Astrocyte (in vitro differentiated cells and primary cell): ENCODE data around the gene MAPK8IP1. TPM values are rescaled to one million over a fixed set of nuclear protein-coding genes. Genes with fewer than 3 reads are reported as not detected.

Experiments used
- DNase-seq: peaks from one replicate; pipeline ENCODE4 v3.0.0-alpha.2; 2010; ENCODE audit warnings: low read depth
- FAIRE-seq: peaks from 2 replicates; lab custom pipeline; 2011; peaks lifted over from hg19 to GRCh38; lab: Jason Lieb, UNC
- H2AFZ ChIP-seq: 2 replicates; pipeline ENCODE4 v1.6.0; 2012; ENCODE audit warnings: low read depth, low read length, inconsistent platforms
- H3K27ac ChIP-seq: 2 replicates; pipeline ENCODE4 v1.5.1; 2011; ENCODE audit warnings: low read depth, low read length, inconsistent platforms
- H3K27me3 ChIP-seq: 2 replicates; pipeline ENCODE4 v1.6.0; 2011; ENCODE audit warnings: low read length, inconsistent platforms; ENCODE audit not compliant: insufficient read depth
- H3K36me3 ChIP-seq: 2 replicates; pipeline ENCODE4 v1.5.1; 2011; ENCODE audit warnings: low read length, inconsistent platforms; ENCODE audit not compliant: insufficient read depth
- H3K4me1 ChIP-seq: 2 replicates; pipeline ENCODE4 v1.5.1; 2011; ENCODE audit warnings: low read length, inconsistent platforms; ENCODE audit not compliant: insufficient read depth
- H3K4me2 ChIP-seq: 2 replicates; pipeline ENCODE4 v1.6.0; 2012; ENCODE audit warnings: low read length, inconsistent platforms
- H3K4me3 ChIP-seq: 2 replicates; pipeline ENCODE4 v1.5.1; 2011; ENCODE audit warnings: low read depth, mild to moderate bottlenecking, low read length, inconsistent platforms; ENCODE audit not compliant: insufficient read depth
- H3K79me2 ChIP-seq: 2 replicates; pipeline ENCODE4 v1.6.0; 2012; ENCODE audit warnings: mild to moderate bottlenecking, low read length, inconsistent platforms; ENCODE audit not compliant: insufficient read depth
- H3K9ac ChIP-seq: 2 replicates; pipeline ENCODE4 v1.6.0; 2012; ENCODE audit warnings: mild to moderate bottlenecking, low read length, inconsistent platforms
- H3K9me3 ChIP-seq: 2 replicates; pipeline ENCODE4 v1.5.1; 2012; ENCODE audit warnings: low read depth, mild to moderate bottlenecking, low read length, inconsistent platforms; ENCODE audit not compliant: insufficient read depth
- H4K20me1 ChIP-seq: 2 replicates; pipeline ENCODE4 v1.6.0; 2012; ENCODE audit warnings: low read length, inconsistent platforms; ENCODE audit not compliant: insufficient read depth
- H3K27ac Mint-ChIP-seq: one replicate; pipeline ENCODE4 v1.8.0; 2021; ENCODE audit warnings: mild to moderate bottlenecking, mixed read lengths; ENCODE audit not compliant: unreplicated experiment
- H3K27me3 Mint-ChIP-seq: one replicate; pipeline ENCODE4 v1.8.0; 2021; ENCODE audit warnings: low read depth, mixed read lengths; ENCODE audit not compliant: unreplicated experiment
- H3K36me3 Mint-ChIP-seq: one replicate; pipeline ENCODE4 v1.8.0; 2021; ENCODE audit warnings: low read depth, mixed read lengths; ENCODE audit not compliant: unreplicated experiment
- H3K4me1 Mint-ChIP-seq: one replicate; pipeline ENCODE4 v1.8.0; 2021; ENCODE audit warnings: low read depth, mixed read lengths; ENCODE audit not compliant: unreplicated experiment
- H3K4me3 Mint-ChIP-seq: one replicate; pipeline ENCODE4 v1.8.0; 2021; ENCODE audit warnings: mild to moderate bottlenecking, moderate library complexity, mixed read lengths; ENCODE audit not compliant: unreplicated experiment
- H3K9me3 Mint-ChIP-seq: one replicate; pipeline ENCODE4 v1.8.0; 2021; ENCODE audit warnings: mild to moderate bottlenecking, mixed read lengths; ENCODE audit not compliant: unreplicated experiment
- EZH2 ChIP-seq: IDR thresholded peaks from 2 replicates; pipeline ENCODE4 v1.6.1; 2012; ENCODE audit warnings: mild to moderate bottlenecking, low read length, inconsistent platforms; ENCODE audit not compliant: insufficient read depth
- total RNA-seq: library from RNA; stranded (reverse); gene quantifications from 2 replicates; pipeline ENCODE4 v1.2.1, GENCODE V29; 2021
- TF ChIP-seq, protein P1 (sequence below): IDR thresholded peaks from 2 replicates; pipeline ENCODE4 v1.5.1; 2011; ENCODE audit warnings: low read depth, mild to moderate bottlenecking, inconsistent platforms, low read length, moderate library complexity; ENCODE audit not compliant: insufficient read depth

MAPK8IP1 gene
- total RNA-seq, 1 donor from 2014 or later, result 14.7 TPM

DNA sequence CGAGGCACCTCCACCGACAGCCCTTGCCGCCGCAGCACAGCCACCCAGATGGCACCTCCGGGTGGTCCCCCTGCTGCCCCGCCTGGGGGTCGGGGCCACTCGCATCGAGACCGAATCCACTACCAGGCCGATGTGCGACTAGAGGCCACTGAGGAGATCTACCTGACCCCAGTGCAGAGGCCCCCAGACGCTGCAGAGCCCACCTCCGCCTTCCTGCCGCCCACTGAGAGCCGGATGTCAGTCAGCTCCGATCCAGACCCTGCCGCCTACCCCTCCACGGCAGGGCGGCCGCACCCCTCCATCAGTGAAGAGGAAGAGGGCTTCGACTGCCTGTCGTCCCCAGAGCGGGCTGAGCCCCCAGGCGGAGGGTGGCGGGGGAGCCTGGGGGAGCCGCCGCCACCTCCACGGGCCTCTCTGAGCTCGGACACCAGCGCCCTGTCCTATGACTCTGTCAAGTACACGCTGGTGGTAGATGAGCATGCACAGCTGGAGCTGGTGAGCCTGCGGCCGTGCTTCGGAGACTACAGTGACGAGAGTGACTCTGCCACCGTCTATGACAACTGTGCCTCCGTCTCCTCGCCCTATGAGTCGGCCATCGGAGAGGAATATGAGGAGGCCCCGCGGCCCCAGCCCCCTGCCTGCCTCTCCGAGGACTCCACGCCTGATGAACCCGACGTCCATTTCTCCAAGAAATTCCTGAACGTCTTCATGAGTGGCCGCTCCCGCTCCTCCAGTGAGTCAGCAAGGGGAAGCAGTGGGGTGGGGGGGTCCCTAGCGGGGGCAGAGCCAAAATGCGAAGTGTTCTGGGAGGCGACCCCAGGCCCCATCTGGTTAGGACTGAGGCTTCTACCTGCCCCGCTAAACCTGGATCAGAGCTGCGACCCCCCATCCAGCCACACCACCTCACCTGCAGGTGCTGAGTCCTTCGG, 17.3 kb downstream of the MAPK8IP1 start:
- H3K4me1 Mint-ChIP-seq, result peaks cover 6% of the 10 kb centered on the region
- peaks cover 2% of the 10 kb centered on the region for H3K27me3 Mint-ChIP-seq
- no peak overlapping the region for H3K9ac ChIP-seq
- TF ChIP-seq EZH2, result no peak
- TF ChIP-seq, protein P1, sequence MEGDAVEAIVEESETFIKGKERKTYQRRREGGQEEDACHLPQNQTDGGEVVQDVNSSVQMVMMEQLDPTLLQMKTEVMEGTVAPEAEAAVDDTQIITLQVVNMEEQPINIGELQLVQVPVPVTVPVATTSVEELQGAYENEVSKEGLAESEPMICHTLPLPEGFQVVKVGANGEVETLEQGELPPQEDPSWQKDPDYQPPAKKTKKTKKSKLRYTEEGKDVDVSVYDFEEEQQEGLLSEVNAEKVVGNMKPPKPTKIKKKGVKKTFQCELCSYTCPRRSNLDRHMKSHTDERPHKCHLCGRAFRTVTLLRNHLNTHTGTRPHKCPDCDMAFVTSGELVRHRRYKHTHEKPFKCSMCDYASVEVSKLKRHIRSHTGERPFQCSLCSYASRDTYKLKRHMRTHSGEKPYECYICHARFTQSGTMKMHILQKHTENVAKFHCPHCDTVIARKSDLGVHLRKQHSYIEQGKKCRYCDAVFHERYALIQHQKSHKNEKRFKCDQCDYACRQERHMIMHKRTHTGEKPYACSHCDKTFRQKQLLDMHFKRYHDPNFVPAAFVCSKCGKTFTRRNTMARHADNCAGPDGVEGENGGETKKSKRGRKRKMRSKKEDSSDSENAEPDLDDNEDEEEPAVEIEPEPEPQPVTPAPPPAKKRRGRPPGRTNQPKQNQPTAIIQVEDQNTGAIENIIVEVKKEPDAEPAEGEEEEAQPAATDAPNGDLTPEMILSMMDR, result no peak
- no peak overlapping the region for H3K4me2 ChIP-seq
- H4K20me1 ChIP-seq, result peaks cover 14% of the 10 kb centered on the region
- no peaks in the 10 kb centered on the region for H3K36me3 ChIP-seq
- no peaks in the 10 kb centered on the region for H3K9me3 ChIP-seq
- no peak overlapping the region for H3K27ac ChIP-seq
- no peak overlapping the region for H3K27ac Mint-ChIP-seq
- H3K79me2 ChIP-seq, result no peaks in the 10 kb centered on the region
- no peak overlapping the region for H3K4me3 ChIP-seq
- FAIRE-seq (no peak), DNase-seq (no peak)
- no peak overlapping the region for H3K4me3 Mint-ChIP-seq
- peaks cover 5% of the 10 kb centered on the region for H3K36me3 Mint-ChIP-seq
- H3K27me3 ChIP-seq, result no peaks in the 10 kb centered on the region
- peaks cover 18% of the 10 kb centered on the region for H3K4me1 ChIP-seq
- peaks cover 2% of the 10 kb centered on the region for H3K9me3 Mint-ChIP-seq
- H2AFZ ChIP-seq, result no peak overlapping the region

GRCh38 chr11:45904309-45904915, 19.0 kb downstream of the MAPK8IP1 start:
- peaks cover 10% of the 10 kb centered on the region for H3K36me3 Mint-ChIP-seq
- Histone ChIP-seq H3K27ac (no peak overlapping the region), H3K79me2 (no peaks in the 10 kb centered on the region), H3K4me1 (peaks cover 12% of the 10 kb centered on the region), H3K36me3 (no peaks in the 10 kb centered on the region), H3K9ac (no peak overlapping the region), H3K4me2 (no peak overlapping the region), H4K20me1 (peaks cover 23% of the 10 kb centered on the region), H3K9me3 (no peaks in the 10 kb centered on the region), H3K4me3 (no peak overlapping the region), H3K27me3 (no peaks in the 10 kb centered on the region), H2AFZ (no peak overlapping the region)
- H3K4me3 Mint-ChIP-seq, result no peak overlapping the region
- TF ChIP-seq EZH2, result no peak
- TF ChIP-seq, protein P1, result no peak
- H3K27me3 Mint-ChIP-seq, result no peaks in the 10 kb centered on the region
- peaks cover 6% of the 10 kb centered on the region for H3K4me1 Mint-ChIP-seq
- peaks cover 2% of the 10 kb centered on the region for H3K9me3 Mint-ChIP-seq
- DNase-seq (no peak), FAIRE-seq (no peak)
- H3K27ac Mint-ChIP-seq, result no peak overlapping the region
